IMR-90 (cell line): ENCODE results near the gene CAPN3. TPM values are rescaled to one million over a fixed set of nuclear protein-coding genes. Genes with fewer than 3 reads are reported as not detected.

Experiments
- ATAC-seq: fragments of 200-7000 bp; cut with Tn5 transposase; 2 replicates; pipeline ENCODE4 v1.9.1; 2020; ENCODE audit warnings: low read depth, mild to moderate bottlenecking, moderate library complexity
- BruUV-seq: library from RNA; stranded (reverse); fragments of 400-500 nt; replicated peaks from 2 replicates; lab custom pipeline; 2021; lab: Mats Ljungman, UMichigan
- CTCF ChIA-PET: fragments of 300-600 bp; formaldehyde crosslinking; extraction: SDS; loops from one replicate; lab custom pipeline; 2021; ENCODE audit warnings: antibody characterized with exemption; lab: Yijun Ruan, JAX
- POLR2A ChIA-PET: fragments of 300-600 bp; sonication (Branson Sonifier 250); formaldehyde crosslinking; loops from one replicate; lab custom pipeline; 2022; ENCODE audit warnings: antibody characterized with exemption; ENCODE audit not compliant: unreplicated experiment; lab: Charles Lee
- DNase-seq: peaks from one replicate; pipeline ENCODE4 v3.0.0; 2013
- H2AFZ ChIP-seq: replicated peaks from 2 replicates; pipeline ENCODE3; 2013; ENCODE audit warnings: low read length, mild to moderate bottlenecking; ENCODE audit not compliant: poor library complexity
- H2AK5ac ChIP-seq: 2 replicates; pipeline ENCODE4 v1.6.1; 2013; ENCODE audit warnings: low read depth, low read length, inconsistent platforms
- H2AK9ac ChIP-seq: replicated peaks from 2 replicates; pipeline ENCODE3; 2013; ENCODE audit warnings: mild to moderate bottlenecking, low read depth, low read length, moderate library complexity; ENCODE audit not compliant: poor library complexity
- H2BK120ac ChIP-seq: 2 replicates; pipeline ENCODE4 v1.6.1; 2013; ENCODE audit warnings: low read depth, low read length, inconsistent platforms
- H2BK15ac ChIP-seq: 3 replicates; pipeline ENCODE4 v1.6.1; 2013; ENCODE audit warnings: low read depth, low read length, inconsistent platforms
- H2BK20ac ChIP-seq: 2 replicates; pipeline ENCODE4 v1.6.1; 2013; ENCODE audit warnings: low read depth, mild to moderate bottlenecking, inconsistent platforms, low read length, moderate library complexity
- H2BK5ac ChIP-seq: 2 replicates; pipeline ENCODE4 v1.6.1; 2013; ENCODE audit warnings: mild to moderate bottlenecking, low read depth, low read length, inconsistent platforms; ENCODE audit not compliant: poor library complexity, severe bottlenecking
- H3K14ac ChIP-seq: replicated peaks from 2 replicates; pipeline ENCODE4 v1.6.1; 2013; ENCODE audit warnings: low read depth, low read length, inconsistent platforms
- H3K18ac ChIP-seq: 2 replicates; pipeline ENCODE4 v1.6.1; 2013; ENCODE audit warnings: low read depth, low read length, control low read depth
- H3K23ac ChIP-seq: 2 replicates; pipeline ENCODE4 v1.6.1; 2013; ENCODE audit warnings: low read depth, low read length, inconsistent platforms
- H3K27ac ChIP-seq: 2 replicates; pipeline ENCODE4 v1.5.1; 2013; ENCODE audit warnings: mild to moderate bottlenecking, control low read depth, low read length; ENCODE audit not compliant: insufficient read depth
- H3K27me3 ChIP-seq: 2 replicates; pipeline ENCODE4 v1.6.1; 2013; ENCODE audit warnings: low read length; ENCODE audit not compliant: control insufficient read depth, insufficient read depth
- H3K36me3 ChIP-seq: 2 replicates; pipeline ENCODE4 v1.6.1; 2013; ENCODE audit warnings: low read length, mixed read lengths; ENCODE audit not compliant: control insufficient read depth, insufficient read depth
- H3K4ac ChIP-seq: 2 replicates; pipeline ENCODE4 v1.6.1; 2013; ENCODE audit warnings: low read depth, low read length, inconsistent platforms
- H3K4me1 ChIP-seq: 2 replicates; pipeline ENCODE4 v1.6.1; 2013; ENCODE audit warnings: low read length, mixed read lengths; ENCODE audit not compliant: control insufficient read depth, insufficient read depth
- H3K4me2 ChIP-seq: 2 replicates; pipeline ENCODE4 v1.6.1; 2013; ENCODE audit warnings: low read depth, mild to moderate bottlenecking, control low read depth, low read length, moderate library complexity
- H3K4me3 ChIP-seq: 2 replicates; pipeline ENCODE4 v1.5.1; 2013; ENCODE audit warnings: low read depth, mild to moderate bottlenecking, control low read depth, low read length, moderate library complexity; ENCODE audit not compliant: insufficient read depth
- H3K56ac ChIP-seq: 2 replicates; pipeline ENCODE4 v1.6.1; 2013; ENCODE audit warnings: low read length, inconsistent platforms; ENCODE audit not compliant: insufficient read depth; ENCODE audit errors: extremely low read depth
- H3K79me1 ChIP-seq, 2 experiments: 2 replicates each; pipeline ENCODE4 v1.6.1; 2013; ENCODE audit warnings: low read length in 2 of 2, inconsistent platforms in 1 of 2, low read depth in 1 of 2
- H3K9ac ChIP-seq: 2 replicates; pipeline ENCODE4 v1.6.1; 2013; ENCODE audit warnings: low read depth, low read length, control low read depth
- H3K9me1 ChIP-seq: 2 replicates; pipeline ENCODE4 v1.6.1; 2013; ENCODE audit warnings: low read length, inconsistent platforms; ENCODE audit not compliant: insufficient read depth
- H3K9me3 ChIP-seq: 2 replicates; pipeline ENCODE4 v1.6.1; 2013; ENCODE audit warnings: low read length; ENCODE audit not compliant: control insufficient read depth, insufficient read depth
- H4K20me1 ChIP-seq: 2 replicates; pipeline ENCODE4 v1.6.1; 2013; ENCODE audit warnings: low read length, inconsistent platforms; ENCODE audit not compliant: insufficient read depth
- H4K5ac ChIP-seq: 2 replicates; pipeline ENCODE4 v1.6.1; 2013; ENCODE audit warnings: mild to moderate bottlenecking, low read depth, low read length, control low read depth
- H4K8ac ChIP-seq, 2 experiments: 2 replicates each; pipeline ENCODE4 v1.6.1; 2013; ENCODE audit warnings: low read depth in 2 of 2, low read length in 2 of 2, control low read depth in 1 of 2, inconsistent platforms in 1 of 2
- H4K91ac ChIP-seq: 2 replicates; pipeline ENCODE4 v1.6.1; 2013; ENCODE audit warnings: low read depth, low read length, inconsistent platforms; ENCODE audit not compliant: insufficient read depth
- CHD1 ChIP-seq: IDR thresholded peaks from 2 replicates; pipeline ENCODE4 v1.6.1; 2012; ENCODE audit warnings: low read depth, low read length, improper control_type of control experiment
- MAZ ChIP-seq: IDR thresholded peaks from 2 replicates; pipeline ENCODE4 v1.6.1; 2012; ENCODE audit warnings: low read depth, mild to moderate bottlenecking, low read length, improper control_type of control experiment, moderate library complexity, borderline replicate concordance
- RAD21 ChIP-seq: IDR thresholded peaks from 2 replicates; pipeline ENCODE4 v1.6.1; 2012; ENCODE audit warnings: low read length, improper control_type of control experiment
- RCOR1 ChIP-seq: IDR thresholded peaks from 2 replicates; pipeline ENCODE4 v1.6.1; 2012; ENCODE audit warnings: mild to moderate bottlenecking, low read length, improper control_type of control experiment; ENCODE audit not compliant: insufficient replicate concordance
- RFX5 ChIP-seq: IDR thresholded peaks from 2 replicates; pipeline ENCODE4 v1.8.0; 2012; ENCODE audit warnings: low read depth, mild to moderate bottlenecking, low read length, moderate library complexity
- WGBS, 2 experiments: methylation state at CpG; one replicate each; pipeline versions ENCODE4 v1.1.5 to v1.1.7; 2013; ENCODE audit warnings: missing lambda C conversion rate in 2 of 2; ENCODE audit not compliant: insufficient read length in 1 of 2; ENCODE audit errors: extremely low coverage in 2 of 2; 5-methylcytosine and 5-hydroxymethylcytosine counted together
- dilution Hi-C: fragments of 300-500 bp; cut with HindIII; formaldehyde crosslinking; loops from one replicate; pipeline ENCODE4 v1.14.3; 2018; ENCODE audit warnings: low sequenced_read_pairs; ENCODE audit not compliant: unreplicated experiment
- in situ Hi-C: fragments of 300-500 bp; cut with MboI; formaldehyde crosslinking; loops from 3 replicates; pipeline ENCODE4 v1.14.3; 2019; ENCODE audit warnings: low sequenced_read_pairs, inconsistent platforms, mixed read lengths
- intact Hi-C: fragments of 100-400 bp; cut with micrococcal nuclease; formaldehyde crosslinking; loops from 2 replicates; pipeline ENCODE4 v1.10.0; 2022
- microRNA-seq, 2 experiments: library from miRNA; stranded (forward) in 1 of 2; unstranded in 1 of 2; fragments of 10-50 nt in 1 of 2; fragments of <30 nt in 1 of 2; gene quantifications in 1 of 2; microRNA quantifications in 1 of 2; one replicate each; pipeline versions ENCODE3 to v1.1.0; 2013 to 2020; ENCODE audit not compliant: insufficient read depth in 1 of 2, insufficient read length in 1 of 2, unreplicated experiment in 1 of 2
- polyA plus RNA-seq, 3 experiments: library from polyadenylated mRNA; depleted of rRNA; stranded (reverse); fragments of >200 nt; gene quantifications; 2 replicates each; pipeline ENCODE4 v1.2.3, GENCODE V29; 2012; ENCODE audit warnings: low replicate concordance in 1 of 3
- small RNA-seq, 5 experiments: library from RNA; depleted of rRNA; stranded (forward); fragments of <200 nt; gene quantifications; one replicate each; pipeline ENCODE3, GENCODE V24; 2012
- total RNA-seq: library from RNA; depleted of rRNA; stranded (reverse); fragments of >200 nt; gene quantifications from 2 replicates; pipeline ENCODE4 v1.2.3, GENCODE V29; 2012; rRNA removed

The CAPN3 gene
- total and polyA plus RNA-seq, 2 of the 4 experiments (the other 2 are of a cell fraction) = 1.1 to 1.4 TPM

- intact Hi-C loops = no loop called here
These were observed 102.0 kb downstream of the CAPN3 start for GRCh38 chr15:42461261-42461660.

More at GRCh38 chr15:42461261-42461660, 102.0 kb downstream of the CAPN3 start:
- dilution Hi-C loops (no loop called here), in situ Hi-C loops (no loop called here)
- WGBS, 2 experiments = no CpG with 5 or more reads among the region's 3 CpGs
- Histone ChIP-seq H4K5ac (no peak overlapping the region), H2AK9ac (no peak overlapping the region), H3K4me3 (no peak overlapping the region), H3K4ac (no peak overlapping the region), H4K8ac (no peak overlapping the region), H3K9me3 (no peaks in the 10 kb centered on the region), H3K27me3 (no peaks in the 10 kb centered on the region), H3K4me2 (no peak overlapping the region), H3K36me3 (peaks cover 12% of the 10 kb centered on the region), H3K23ac (no peak overlapping the region), H3K9me1 (peaks cover 3% of the 10 kb centered on the region; the same call in 1 of the 2 replicates), H2AK5ac (no peak overlapping the region), H3K18ac (no peak overlapping the region), H3K56ac (no peak overlapping the region), H2BK120ac (no peak overlapping the region), H3K27ac (no peak overlapping the region), H4K20me1 (peaks cover 11% of the 10 kb centered on the region; the same call in 1 of the 2 replicates), H4K91ac (no peak overlapping the region), H3K4me1 (peaks cover 7% of the 10 kb centered on the region), H2AFZ (no peak overlapping the region), H3K14ac (no peak overlapping the region), H3K79me1 (peaks cover 11 to 36% of the 10 kb centered on the region in 2 experiments), H3K9ac (no peak overlapping the region), H2BK15ac (no peak overlapping the region), H2BK20ac (no peak overlapping the region), H2BK5ac (no peak overlapping the region)
- CTCF ChIA-PET = interaction anchor here (0.6 kb wide), 1 partner anchor 556 kb away, joined by 3 read pairs; no protein-coding TSS in a partner anchor
- BruUV-seq = no TSS peak
- ATAC-seq = no peak
- DNase-seq = no peak
- TF ChIP-seq MAZ (no peak), RAD21 (no peak), RFX5 (no peak), CHD1 (no peak), RCOR1 (no peak)
- POLR2A ChIA-PET = no interaction called here

Small RNA genes lying within 50 kb of the gene (microRNA-seq; reads per million reads assigned to microRNA genes)
- not detected for gene RNU6-188P (ENCODE audit: insufficient read depth, insufficient read length)

Small RNA genes lying within 50 kb of the gene (small RNA-seq; reads per million reads assigned to genes)
- gene RNU6-188P = 0 to 1.2 (median 0) reads per million in 5 experiments

Other genes with a start within 250 kb of the CAPN3 start
- not detected in 2 replicates for gene PLA2G4F, start 202.9 kb upstream of the CAPN3 start, total RNA-seq
- not detected in 2 replicates for gene PLA2G4F, start 202.9 kb upstream of the CAPN3 start, polyA plus RNA-seq (2012; rRNA removed)
- 52.2 and 56.9 TPM in 2 replicates for gene VPS39, start 151.2 kb upstream of the CAPN3 start, total RNA-seq
- 45.8 and 49.7 TPM in 2 replicates for gene VPS39, start 151.2 kb upstream of the CAPN3 start, polyA plus RNA-seq (2012; rRNA removed)
- 16.7 and 19.2 TPM in 2 replicates for gene GANC, start 86.3 kb upstream of the CAPN3 start, total RNA-seq
- 6.7 and 7.1 TPM in 2 replicates for gene GANC, start 86.3 kb upstream of the CAPN3 start, polyA plus RNA-seq (2012; rRNA removed)
- gene TMEM87A, start 86.1 kb upstream of the CAPN3 start, total RNA-seq = 45.3 and 67.2 TPM in 2 replicates
- 15.3 and 16.6 TPM in 2 replicates for gene TMEM87A, start 86.1 kb upstream of the CAPN3 start, polyA plus RNA-seq (2012; rRNA removed)
- gene ZNF106, start 131.6 kb downstream of the CAPN3 start, total RNA-seq = 87.5 and 107 TPM in 2 replicates
- 19.2 TPM in 2 replicates for gene ZNF106, start 131.6 kb downstream of the CAPN3 start, polyA plus RNA-seq (2012; rRNA removed)
- 36.0 and 72.5 TPM in 2 replicates for gene SNAP23, start 136.1 kb downstream of the CAPN3 start, total RNA-seq
- gene SNAP23, start 136.1 kb downstream of the CAPN3 start, polyA plus RNA-seq (2012; rRNA removed) = 37.2 and 45.5 TPM in 2 replicates
- 9.5 and 10.0 TPM in 2 replicates for gene LRRC57, start 189.3 kb downstream of the CAPN3 start, total RNA-seq
- gene LRRC57, start 189.3 kb downstream of the CAPN3 start, polyA plus RNA-seq (2012; rRNA removed) = 7.4 and 11.3 TPM in 2 replicates
- gene HAUS2, start 189.3 kb downstream of the CAPN3 start, total RNA-seq = 22.4 and 29.2 TPM in 2 replicates
- 12.3 and 18.4 TPM in 2 replicates for gene HAUS2, start 189.3 kb downstream of the CAPN3 start, polyA plus RNA-seq (2012; rRNA removed)
- 3.1 and 3.2 TPM in 2 replicates for gene STARD9, start 216.1 kb downstream of the CAPN3 start, total RNA-seq
- 2.0 and 2.2 TPM in 2 replicates for gene STARD9, start 216.1 kb downstream of the CAPN3 start, polyA plus RNA-seq (2012; rRNA removed)